ENCODE data around the gene KLHL36.

DNA sequence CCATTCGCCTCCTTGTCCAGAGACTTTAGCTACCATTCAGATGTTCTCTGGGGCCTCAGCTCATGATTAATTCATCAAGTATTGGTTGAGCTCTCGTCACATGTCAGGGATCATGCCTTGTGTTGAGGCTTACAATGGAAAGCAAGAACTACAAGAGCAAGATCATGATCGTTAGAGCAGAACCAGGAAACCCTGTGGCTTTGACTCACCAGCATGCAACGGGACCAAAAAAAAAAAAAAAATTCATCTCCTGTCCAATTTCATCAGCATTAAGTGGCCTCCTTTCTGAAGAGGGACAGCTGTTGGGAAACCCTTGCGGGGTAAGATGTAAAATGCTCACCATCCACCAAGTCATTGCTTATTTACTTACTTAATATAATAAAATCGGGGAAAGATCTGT lies 39.4 kb downstream of the KLHL36 start:
- TF ChIP-seq TAF1 (IDR thresholded peaks at IDR 0.05; ENCODE audit: borderline replicate concordance, low read depth, low read length), result no peak
- TF ChIP-seq POLR2A (IDR thresholded peaks at IDR 0.05; ENCODE audit: low read depth, low read length), result no peak
- TF ChIP-seq POLR2AphosphoS5 (IDR thresholded peaks at IDR 0.05; ENCODE audit: low read depth, low read length), result no peak
